ENCODE measurements around the gene PTPRN2. TPM values are rescaled to one million over a fixed set of nuclear protein-coding genes. Genes with fewer than 3 reads are reported as not detected.

Gene PTPRN2
- total RNA-seq, 1 experiment from 2014 or later = 2.1 TPM

DNA sequence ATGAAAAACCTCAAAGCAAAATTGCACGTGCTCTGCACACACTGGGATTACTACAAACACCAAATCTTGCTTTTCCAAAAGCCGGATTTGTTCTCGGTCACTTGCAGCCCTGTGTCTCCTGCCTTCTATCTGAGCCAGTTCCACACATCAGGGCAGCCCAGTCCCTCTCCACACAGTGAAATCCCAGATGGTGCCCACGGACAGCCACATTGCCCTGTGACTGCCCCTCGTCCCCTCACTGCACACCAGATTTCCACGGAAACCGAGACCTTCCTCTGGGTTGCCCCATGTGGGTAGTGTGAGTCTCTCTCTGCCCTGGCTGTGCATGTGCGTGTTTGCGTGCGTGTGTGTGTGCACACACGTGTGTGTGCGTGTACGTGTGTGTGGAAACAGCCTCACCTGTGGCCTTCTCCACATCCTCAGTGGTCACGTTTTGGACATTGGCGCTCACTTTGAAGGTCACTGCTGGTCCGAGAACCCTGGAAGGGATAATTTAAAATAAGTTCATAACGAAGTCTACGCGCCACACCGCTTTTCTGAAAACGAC is 506.7 kb downstream of the PTPRN2 start:
- BruUV-seq (replicated peaks) = no TSS peak
- Histone ChIP-seq H3K9ac (ENCODE audit: low read length) (no peak overlapping the region), H3K27ac (ENCODE audit: low read depth, low read length) (no peak overlapping the region), H4K20me1 (ENCODE audit: insufficient read depth) (no peaks in the 10 kb centered on the region), H3K27me3 (ENCODE audit: insufficient read depth, low read length) (no peaks in the 10 kb centered on the region), H3K36me3 (ENCODE audit: control insufficient read depth in 1 of 2, insufficient read depth in 2 of 2, low read length in 2 of 2) (no peaks in the 10 kb centered on the region), H3K9me3 (ENCODE audit: control insufficient read depth in 1 of 2, insufficient read depth in 1 of 2, low read depth in 1 of 2, low read length in 2 of 2) (no peaks in the 10 kb centered on the region), H3K4me2 (ENCODE audit: low read length) (no peak overlapping the region), H3K79me2 (ENCODE audit: insufficient read depth, low read length) (no peaks in the 10 kb centered on the region), H3K9me2 (ENCODE audit: insufficient read depth) (no peaks in the 10 kb centered on the region), H3K4me1 (ENCODE audit: control insufficient read depth in 1 of 2, insufficient read depth in 2 of 2, low read length in 2 of 2) (no peaks in the 10 kb centered on the region), H2AFZ (ENCODE audit: low read depth, low read length, poor library complexity, severe bottlenecking) (no peak overlapping the region), H3K4me3 (replicated peaks in 1 of 2; ENCODE audit: low read depth in 1 of 2, low read length in 2 of 2) (no peak overlapping the region)
- RAD21 ChIA-PET (ENCODE audit: low non-redundant PET in 1 of 2, low total read pairs in 2 of 2, uncharacterized antibody in 2 of 2, unreplicated experiment in 2 of 2) = no interaction called here
- no peak for ATAC-seq
- TF ChIP-seq YY1 (IDR thresholded peaks at IDR 0.05; ENCODE audit: extremely low read depth, insufficient replicate concordance, low read depth, low read length) (no peak), EGR1 (IDR thresholded peaks at IDR 0.05; ENCODE audit: low read depth) (no peak), SP1 (IDR thresholded peaks at IDR 0.05; ENCODE audit: low read depth) (no peak), ELF1 (IDR thresholded peaks at IDR 0.05; ENCODE audit: borderline replicate concordance, low read depth) (no peak)
- POLR2A ChIA-PET = no interaction called here
- no peak for DNase-seq (ENCODE audit: low read depth, low spot score)
- CTCF ChIA-PET = no interaction called here
- intact Hi-C loops (cut with micrococcal nuclease) = no loop called here

DNA sequence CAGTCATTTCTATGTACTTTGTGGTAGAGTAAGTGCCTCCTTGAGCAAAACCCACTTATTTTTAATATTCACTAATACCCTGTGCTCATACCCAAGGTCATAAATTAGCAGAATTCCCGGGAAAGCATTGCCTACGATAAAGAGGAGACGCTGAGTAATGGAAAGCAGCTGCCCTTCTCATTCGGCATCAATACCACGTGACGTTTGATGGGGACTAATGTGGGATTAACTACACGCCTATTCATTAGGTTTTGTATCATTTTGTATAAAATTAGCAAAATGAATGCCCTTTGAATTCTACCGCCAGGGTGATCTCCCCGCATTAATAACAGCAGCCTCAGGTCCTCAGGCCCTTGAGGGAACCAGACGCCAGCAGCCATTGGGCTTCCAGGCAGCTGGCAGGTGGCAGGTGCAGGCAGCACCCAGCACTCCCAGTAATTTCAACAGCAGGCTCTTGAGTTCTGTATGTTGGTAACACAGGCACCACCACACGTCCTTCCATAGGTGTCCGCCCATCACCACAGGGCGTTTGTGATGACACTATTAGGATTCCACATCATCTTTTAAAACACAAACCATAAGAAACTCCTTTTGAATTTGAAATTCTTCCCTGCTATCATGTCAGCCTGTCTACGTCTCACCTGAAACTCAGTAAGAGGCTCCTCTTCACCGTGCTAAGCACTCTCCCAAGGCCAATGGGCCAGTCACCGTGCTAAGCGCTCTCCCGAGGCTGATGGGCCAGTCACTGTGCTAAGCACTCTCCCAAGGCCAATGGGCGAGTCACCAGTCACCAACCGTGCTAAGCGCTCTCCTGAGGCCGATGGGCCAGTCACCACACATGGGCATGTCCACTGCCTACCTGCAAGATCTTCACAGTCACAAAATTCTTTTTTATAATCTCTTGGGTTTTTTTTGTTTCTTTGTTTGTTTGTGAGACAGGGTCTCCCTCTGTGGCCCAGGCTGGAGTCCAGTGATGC is 509.4 kb downstream of the PTPRN2 start:
- DNase-seq (ENCODE audit: low read depth, low spot score) (no peak), ATAC-seq (no peak)
- RAD21 ChIA-PET (ENCODE audit: low non-redundant PET in 1 of 2, low total read pairs in 2 of 2, uncharacterized antibody in 2 of 2, unreplicated experiment in 2 of 2) = no interaction called here
- Histone ChIP-seq H3K27ac (ENCODE audit: low read depth, low read length) (no peak overlapping the region), H4K20me1 (ENCODE audit: insufficient read depth) (no peaks in the 10 kb centered on the region), H3K79me2 (ENCODE audit: insufficient read depth, low read length) (no peaks in the 10 kb centered on the region), H3K9me3 (ENCODE audit: control insufficient read depth in 1 of 2, insufficient read depth in 1 of 2, low read depth in 1 of 2, low read length in 2 of 2) (no peaks in the 10 kb centered on the region), H3K9ac (ENCODE audit: low read length) (no peak overlapping the region), H3K9me2 (ENCODE audit: insufficient read depth) (no peaks in the 10 kb centered on the region), H2AFZ (ENCODE audit: low read depth, low read length, poor library complexity, severe bottlenecking) (no peak overlapping the region), H3K4me1 (ENCODE audit: control insufficient read depth in 1 of 2, insufficient read depth in 2 of 2, low read length in 2 of 2) (no peaks in the 10 kb centered on the region), H3K4me3 (replicated peaks in 1 of 2; ENCODE audit: low read depth in 1 of 2, low read length in 2 of 2) (no peak overlapping the region), H3K27me3 (ENCODE audit: insufficient read depth, low read length) (no peaks in the 10 kb centered on the region), H3K36me3 (ENCODE audit: control insufficient read depth in 1 of 2, insufficient read depth in 2 of 2, low read length in 2 of 2) (no peaks in the 10 kb centered on the region), H3K4me2 (ENCODE audit: low read length) (no peak overlapping the region)
- intact Hi-C loops (cut with micrococcal nuclease) = no loop called here
- CTCF ChIA-PET = no interaction called here
- POLR2A ChIA-PET = no interaction called here
- no TSS peak for BruUV-seq (replicated peaks)
- TF ChIP-seq, protein P1, sequence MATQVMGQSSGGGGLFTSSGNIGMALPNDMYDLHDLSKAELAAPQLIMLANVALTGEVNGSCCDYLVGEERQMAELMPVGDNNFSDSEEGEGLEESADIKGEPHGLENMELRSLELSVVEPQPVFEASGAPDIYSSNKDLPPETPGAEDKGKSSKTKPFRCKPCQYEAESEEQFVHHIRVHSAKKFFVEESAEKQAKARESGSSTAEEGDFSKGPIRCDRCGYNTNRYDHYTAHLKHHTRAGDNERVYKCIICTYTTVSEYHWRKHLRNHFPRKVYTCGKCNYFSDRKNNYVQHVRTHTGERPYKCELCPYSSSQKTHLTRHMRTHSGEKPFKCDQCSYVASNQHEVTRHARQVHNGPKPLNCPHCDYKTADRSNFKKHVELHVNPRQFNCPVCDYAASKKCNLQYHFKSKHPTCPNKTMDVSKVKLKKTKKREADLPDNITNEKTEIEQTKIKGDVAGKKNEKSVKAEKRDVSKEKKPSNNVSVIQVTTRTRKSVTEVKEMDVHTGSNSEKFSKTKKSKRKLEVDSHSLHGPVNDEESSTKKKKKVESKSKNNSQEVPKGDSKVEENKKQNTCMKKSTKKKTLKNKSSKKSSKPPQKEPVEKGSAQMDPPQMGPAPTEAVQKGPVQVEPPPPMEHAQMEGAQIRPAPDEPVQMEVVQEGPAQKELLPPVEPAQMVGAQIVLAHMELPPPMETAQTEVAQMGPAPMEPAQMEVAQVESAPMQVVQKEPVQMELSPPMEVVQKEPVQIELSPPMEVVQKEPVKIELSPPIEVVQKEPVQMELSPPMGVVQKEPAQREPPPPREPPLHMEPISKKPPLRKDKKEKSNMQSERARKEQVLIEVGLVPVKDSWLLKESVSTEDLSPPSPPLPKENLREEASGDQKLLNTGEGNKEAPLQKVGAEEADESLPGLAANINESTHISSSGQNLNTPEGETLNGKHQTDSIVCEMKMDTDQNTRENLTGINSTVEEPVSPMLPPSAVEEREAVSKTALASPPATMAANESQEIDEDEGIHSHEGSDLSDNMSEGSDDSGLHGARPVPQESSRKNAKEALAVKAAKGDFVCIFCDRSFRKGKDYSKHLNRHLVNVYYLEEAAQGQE (IDR thresholded peaks at IDR 0.05; ENCODE audit: low read depth) = no peak
- no peak for TF ChIP-seq YY1 (IDR thresholded peaks at IDR 0.05; ENCODE audit: extremely low read depth, insufficient replicate concordance, low read depth, low read length)
- no peak for TF ChIP-seq FOSL1 (IDR thresholded peaks at IDR 0.05; ENCODE audit: low read depth)
- TF ChIP-seq EGR1 (IDR thresholded peaks at IDR 0.05; ENCODE audit: low read depth) = no peak
- no peak for TF ChIP-seq ZBTB33 (IDR thresholded peaks at IDR 0.05; ENCODE audit: extremely low read depth, insufficient replicate concordance, low read length)
- TF ChIP-seq EZH2 (IDR thresholded peaks at IDR 0.05) = no peak
- TF ChIP-seq EZH2phosphoT487 (IDR thresholded peaks at IDR 0.05; ENCODE audit: borderline replicate concordance) = no peak
- no peak for TF ChIP-seq ZFX (IDR thresholded peaks at IDR 0.05)
- TF ChIP-seq ZNF274 (IDR thresholded peaks at IDR 0.05; ENCODE audit: low read depth, low read length) = no peak
- TF ChIP-seq SP1 (IDR thresholded peaks at IDR 0.05; ENCODE audit: low read depth) = no peak
- no peak for TF ChIP-seq POLR2AphosphoS5 (IDR thresholded peaks at IDR 0.05; ENCODE audit: low read depth, low read length)
- no peak for TF ChIP-seq SIN3A (IDR thresholded peaks at IDR 0.05; ENCODE audit: low read depth)
